ENCODE measurements around the gene AVEN.

GRCh38 chr15:33888176-33888575 lies 150.8 kb downstream of the AVEN start:
- TF ChIP-seq EZH2phosphoT487 (IDR thresholded peaks at IDR 0.05; ENCODE audit: unreplicated experiment) (no peak), POLR2AphosphoS5 (IDR thresholded peaks at IDR 0.05; ENCODE audit: low read depth) (no peak), CTCF (conservative IDR thresholded peaks at IDR 0.05; ENCODE audit: low read depth in 2 of 2) (no peak), STAT1 (IDR thresholded peaks at IDR 0.05; ENCODE audit: unreplicated experiment) (no peak), EZH2 (IDR thresholded peaks at IDR 0.05; ENCODE audit: low read depth, unreplicated experiment) (no peak), REST (IDR thresholded peaks at IDR 0.05; ENCODE audit: unreplicated experiment) (no peak), JUNB (IDR thresholded peaks at IDR 0.05; ENCODE audit: unreplicated experiment) (no peak), CREB1 (CRISPR knock-in tag; IDR thresholded peaks at IDR 0.05; ENCODE audit: low read depth) (no peak), ETS1 (IDR thresholded peaks at IDR 0.05) (no peak), ZNF331 (CRISPR knock-in tag; IDR thresholded peaks at IDR 0.05; ENCODE audit: low read depth) (no peak)
- TF ChIP-seq, protein P1, sequence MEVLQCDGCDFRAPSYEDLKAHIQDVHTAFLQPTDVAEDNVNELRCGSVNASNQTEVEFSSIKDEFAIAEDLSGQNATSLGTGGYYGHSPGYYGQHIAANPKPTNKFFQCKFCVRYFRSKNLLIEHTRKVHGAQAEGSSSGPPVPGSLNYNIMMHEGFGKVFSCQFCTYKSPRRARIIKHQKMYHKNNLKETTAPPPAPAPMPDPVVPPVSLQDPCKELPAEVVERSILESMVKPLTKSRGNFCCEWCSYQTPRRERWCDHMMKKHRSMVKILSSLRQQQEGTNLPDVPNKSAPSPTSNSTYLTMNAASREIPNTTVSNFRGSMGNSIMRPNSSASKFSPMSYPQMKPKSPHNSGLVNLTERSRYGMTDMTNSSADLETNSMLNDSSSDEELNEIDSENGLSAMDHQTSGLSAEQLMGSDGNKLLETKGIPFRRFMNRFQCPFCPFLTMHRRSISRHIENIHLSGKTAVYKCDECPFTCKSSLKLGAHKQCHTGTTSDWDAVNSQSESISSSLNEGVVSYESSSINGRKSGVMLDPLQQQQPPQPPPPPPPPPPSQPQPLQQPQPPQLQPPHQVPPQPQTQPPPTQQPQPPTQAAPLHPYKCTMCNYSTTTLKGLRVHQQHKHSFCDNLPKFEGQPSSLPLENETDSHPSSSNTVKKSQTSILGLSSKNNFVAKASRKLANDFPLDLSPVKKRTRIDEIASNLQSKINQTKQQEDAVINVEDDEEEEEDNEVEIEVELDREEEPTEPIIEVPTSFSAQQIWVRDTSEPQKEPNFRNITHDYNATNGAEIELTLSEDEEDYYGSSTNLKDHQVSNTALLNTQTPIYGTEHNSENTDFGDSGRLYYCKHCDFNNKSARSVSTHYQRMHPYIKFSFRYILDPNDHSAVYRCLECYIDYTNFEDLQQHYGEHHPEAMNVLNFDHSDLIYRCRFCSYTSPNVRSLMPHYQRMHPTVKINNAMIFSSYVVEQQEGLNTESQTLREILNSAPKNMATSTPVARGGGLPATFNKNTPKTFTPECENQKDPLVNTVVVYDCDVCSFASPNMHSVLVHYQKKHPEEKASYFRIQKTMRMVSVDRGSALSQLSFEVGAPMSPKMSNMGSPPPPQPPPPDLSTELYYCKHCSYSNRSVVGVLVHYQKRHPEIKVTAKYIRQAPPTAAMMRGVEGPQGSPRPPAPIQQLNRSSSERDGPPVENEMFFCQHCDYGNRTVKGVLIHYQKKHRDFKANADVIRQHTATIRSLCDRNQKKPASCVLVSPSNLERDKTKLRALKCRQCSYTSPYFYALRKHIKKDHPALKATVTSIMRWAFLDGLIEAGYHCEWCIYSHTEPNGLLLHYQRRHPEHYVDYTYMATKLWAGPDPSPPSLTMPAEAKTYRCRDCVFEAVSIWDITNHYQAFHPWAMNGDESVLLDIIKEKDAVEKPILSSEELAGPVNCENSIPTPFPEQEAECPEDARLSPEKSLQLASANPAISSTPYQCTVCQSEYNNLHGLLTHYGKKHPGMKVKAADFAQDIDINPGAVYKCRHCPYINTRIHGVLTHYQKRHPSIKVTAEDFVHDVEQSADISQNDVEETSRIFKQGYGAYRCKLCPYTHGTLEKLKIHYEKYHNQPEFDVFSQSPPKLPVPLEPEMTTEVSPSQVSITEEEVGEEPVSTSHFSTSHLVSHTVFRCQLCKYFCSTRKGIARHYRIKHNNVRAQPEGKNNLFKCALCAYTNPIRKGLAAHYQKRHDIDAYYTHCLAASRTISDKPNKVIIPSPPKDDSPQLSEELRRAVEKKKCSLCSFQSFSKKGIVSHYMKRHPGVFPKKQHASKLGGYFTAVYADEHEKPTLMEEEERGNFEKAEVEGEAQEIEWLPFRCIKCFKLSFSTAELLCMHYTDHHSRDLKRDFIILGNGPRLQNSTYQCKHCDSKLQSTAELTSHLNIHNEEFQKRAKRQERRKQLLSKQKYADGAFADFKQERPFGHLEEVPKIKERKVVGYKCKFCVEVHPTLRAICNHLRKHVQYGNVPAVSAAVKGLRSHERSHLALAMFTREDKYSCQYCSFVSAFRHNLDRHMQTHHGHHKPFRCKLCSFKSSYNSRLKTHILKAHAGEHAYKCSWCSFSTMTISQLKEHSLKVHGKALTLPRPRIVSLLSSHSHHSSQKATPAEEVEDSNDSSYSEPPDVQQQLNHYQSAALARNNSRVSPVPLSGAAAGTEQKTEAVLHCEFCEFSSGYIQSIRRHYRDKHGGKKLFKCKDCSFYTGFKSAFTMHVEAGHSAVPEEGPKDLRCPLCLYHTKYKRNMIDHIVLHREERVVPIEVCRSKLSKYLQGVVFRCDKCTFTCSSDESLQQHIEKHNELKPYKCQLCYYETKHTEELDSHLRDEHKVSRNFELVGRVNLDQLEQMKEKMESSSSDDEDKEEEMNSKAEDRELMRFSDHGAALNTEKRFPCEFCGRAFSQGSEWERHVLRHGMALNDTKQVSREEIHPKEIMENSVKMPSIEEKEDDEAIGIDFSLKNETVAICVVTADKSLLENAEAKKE (CRISPR knock-in tag; IDR thresholded peaks at IDR 0.05), result no peak

Measured in GM23338 (cell line).